T-helper 22 cell (primary cell): ENCODE data around the gene PRX.

Source experiments
- DNase-seq: peaks from one replicate; pipeline ENCODE4 v3.0.0-alpha.2; 2020; ENCODE audit warnings: low read depth

PRX gene

GRCh38 chr19:40366697-40367561, 46.2 kb downstream of the PRX start:
- DNase-seq = no peak

DNA sequence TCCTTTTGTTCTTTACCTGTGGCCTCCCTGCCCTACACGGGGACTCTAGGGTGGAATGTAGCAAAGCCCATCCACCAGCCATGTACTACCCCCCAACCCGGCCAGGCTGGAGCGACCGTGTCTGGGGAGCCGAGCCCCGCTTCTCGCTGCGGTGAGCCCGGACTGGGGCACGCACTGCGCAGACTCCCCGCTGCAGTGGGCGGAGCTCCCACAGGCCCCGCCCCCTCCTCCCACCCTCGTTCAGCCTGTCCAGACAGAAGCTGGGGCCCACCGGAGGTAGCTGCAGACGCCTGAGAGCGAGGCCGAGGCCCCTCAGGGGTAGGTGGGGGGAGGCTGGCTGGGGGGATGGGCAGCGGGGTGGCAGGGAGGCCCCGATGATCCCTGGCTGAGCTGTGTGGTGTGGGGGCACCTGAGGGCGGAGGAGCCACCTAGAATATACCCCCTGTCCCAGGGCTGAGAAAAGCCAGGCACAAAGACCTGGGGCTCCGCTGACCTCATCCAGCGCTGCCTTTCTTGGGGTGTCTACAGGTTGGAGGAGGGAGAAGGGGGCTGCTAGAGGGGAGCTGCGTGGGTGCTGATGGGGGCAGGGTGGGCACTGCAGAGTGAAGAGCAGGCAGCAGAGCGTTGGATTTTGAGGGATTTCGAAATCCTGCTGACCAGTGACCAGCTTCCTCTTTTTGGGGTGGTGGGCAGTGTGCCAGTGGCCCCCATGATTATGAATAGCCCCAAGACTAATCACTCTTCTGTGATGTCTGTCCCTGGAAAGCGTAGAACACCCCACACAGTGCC, 47.4 kb downstream of the PRX start:
- no peak for DNase-seq

DNA sequence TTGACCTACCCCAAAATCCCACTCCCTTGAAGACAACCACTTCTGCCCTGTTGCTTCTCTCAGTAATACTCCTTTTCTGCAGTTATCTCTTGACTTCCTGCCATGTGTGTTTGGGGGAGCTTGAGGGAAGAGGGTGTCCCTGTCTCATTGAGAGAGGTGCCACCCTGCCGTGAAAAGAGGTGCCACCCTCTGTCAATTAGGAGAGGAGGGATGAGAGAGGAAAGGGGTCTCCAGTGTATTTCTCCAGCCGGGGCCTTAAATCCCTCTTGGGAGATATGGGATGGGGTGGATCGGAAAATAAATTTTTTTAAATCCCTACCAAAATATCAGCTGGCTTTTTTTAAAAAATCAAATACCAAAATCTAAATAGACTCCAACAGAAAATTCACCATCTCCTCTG, 48.2 kb downstream of the PRX start:
- DNase-seq = no peak

- DNase-seq = no peak
Observed at GRCh38 chr19:40363069-40363468, 50.1 kb downstream of the PRX start.

- no peak for DNase-seq
Observed at GRCh38 chr19:40362160-40362559, 51.0 kb downstream of the PRX start.

- no peak for DNase-seq
Observed at GRCh38 chr19:40360708-40361241, 52.4 kb downstream of the PRX start.

DNA sequence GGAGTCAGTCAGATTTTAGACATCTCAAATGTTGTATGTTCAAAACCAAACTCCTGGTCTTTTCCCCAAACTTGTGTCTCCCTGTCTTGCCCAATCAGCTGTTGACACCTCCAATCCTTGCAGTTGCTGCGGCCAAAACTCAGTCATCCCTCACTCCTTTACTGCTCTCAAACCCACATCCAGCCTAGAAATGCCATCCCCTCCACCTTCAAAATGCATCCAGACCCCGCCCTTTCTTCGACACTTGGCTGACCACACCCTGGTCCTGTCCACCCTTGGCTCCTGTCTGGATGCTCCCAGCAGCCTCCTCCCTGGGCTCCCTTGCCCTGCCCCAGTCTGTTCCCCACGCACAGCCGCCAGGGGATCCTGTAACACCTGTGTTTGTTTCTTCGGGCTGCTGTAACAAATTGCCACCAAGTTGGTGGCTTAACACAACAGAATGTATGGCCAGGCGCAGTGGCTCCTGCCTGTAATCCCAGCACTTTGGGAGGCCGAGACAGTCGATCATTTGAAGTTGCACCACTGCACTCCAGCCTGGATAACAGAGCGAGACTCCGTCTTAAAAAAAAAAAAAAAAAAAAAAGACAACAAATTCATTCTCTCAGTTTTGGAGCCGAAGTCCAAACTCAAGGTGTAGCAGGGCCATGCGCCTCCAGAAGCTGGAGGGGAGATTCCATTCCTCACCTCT, 53.0 kb downstream of the PRX start:
- DNase-seq = no peak

GRCh38 chr19:40358773-40359172, 54.4 kb downstream of the PRX start:
- no peak for DNase-seq

DNA sequence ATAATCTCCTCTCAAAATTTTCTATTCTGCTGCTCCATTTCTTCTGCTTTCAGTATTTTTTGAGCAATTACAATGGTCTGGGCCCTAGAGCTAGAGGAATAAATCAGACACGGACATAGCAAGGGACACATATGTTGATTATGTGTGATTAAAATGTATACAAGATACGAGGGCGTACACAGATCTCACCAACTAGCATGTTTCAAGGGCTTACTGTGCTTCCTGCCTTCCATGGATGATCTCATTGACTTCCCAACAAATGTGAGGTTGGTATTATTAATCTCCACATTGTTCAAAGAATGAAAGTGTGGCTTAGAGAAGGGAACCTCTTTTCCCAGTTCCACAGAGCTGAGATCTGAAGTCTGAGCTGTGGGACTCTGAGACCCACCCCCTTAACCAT, 55.5 kb downstream of the PRX start:
- no peak for DNase-seq

DNA sequence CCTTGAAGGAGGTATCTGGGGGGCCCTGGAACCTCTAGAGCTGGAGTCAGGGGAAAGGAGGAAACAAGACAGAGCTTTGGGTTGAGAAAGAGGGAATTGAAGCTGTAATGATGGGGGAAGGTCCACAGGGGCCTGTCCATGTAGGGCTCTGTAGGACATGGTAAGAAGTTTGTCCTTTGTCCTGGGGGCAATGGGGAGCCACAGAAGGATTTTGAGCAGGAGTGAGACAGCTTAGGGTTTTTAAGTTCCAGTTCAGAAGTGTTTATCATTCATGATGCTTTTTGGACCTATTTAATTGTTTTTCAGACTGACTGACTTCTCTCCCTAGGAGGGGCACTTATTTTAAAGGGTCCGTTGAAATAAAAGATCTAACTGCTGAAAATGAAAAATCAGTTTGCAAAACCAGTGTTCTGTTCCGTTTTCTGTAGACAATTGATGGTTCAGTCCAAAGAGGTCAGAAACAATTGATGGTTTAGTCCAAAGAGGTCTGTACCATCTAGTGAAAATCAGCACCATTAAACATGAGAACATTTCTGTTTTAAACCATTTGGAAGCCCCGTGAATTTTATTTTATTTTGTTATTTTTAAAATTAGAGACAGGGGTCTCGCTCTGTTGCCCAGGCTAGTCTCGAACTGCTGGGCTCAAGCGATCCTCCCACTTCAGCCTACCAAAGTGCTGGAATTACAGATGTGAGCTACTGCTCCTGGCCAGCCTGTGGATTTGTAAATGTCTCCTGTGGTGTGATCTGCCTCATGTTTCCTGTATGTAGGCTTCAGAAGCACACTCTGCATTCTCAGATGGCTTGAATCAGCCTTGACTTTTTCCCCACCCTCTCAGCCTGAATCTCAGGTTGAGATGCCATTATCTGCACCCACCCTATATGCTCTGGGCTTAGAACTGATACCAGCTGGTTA, 56.2 kb downstream of the PRX start:
- no peak for DNase-seq

GRCh38 chr19:40355975-40356680, 57.0 kb downstream of the PRX start:
- DNase-seq = no peak

GRCh38 chr19:40348961-40349507, 64.1 kb downstream of the PRX start:
- DNase-seq = no peak

GRCh38 chr19:40348125-40348913, 64.9 kb downstream of the PRX start, which contains the start of the genes C19orf47 and PLD3:
C19orf47 (minus strand) TSS chr19:40348397; CDS start chr19:40341857, 6,540 bp downstream.
PLD3 (plus strand) TSS chr19:40348695; CDS start chr19:40366484, 17,789 bp downstream.
- peak; percentile 100 for DNase-seq

GRCh38 chr19:40344422-40344821, 68.8 kb downstream of the PRX start:
- no peak for DNase-seq
